Stimulated activated CD4-positive, alpha-beta T cell treated with anti-CD3 and anti-CD28 coated beads, TNF-alpha, amount 100 ng/mL, for 24 hours (primary cell): ENCODE data around the gene MYOZ3.

Source experiments
- DNase-seq, 3 experiments: peaks; one replicate each; pipeline ENCODE4 v3.0.0-alpha.2; 2020; ENCODE audit warnings: low read depth in 3 of 3

The MYOZ3 gene, protein sequence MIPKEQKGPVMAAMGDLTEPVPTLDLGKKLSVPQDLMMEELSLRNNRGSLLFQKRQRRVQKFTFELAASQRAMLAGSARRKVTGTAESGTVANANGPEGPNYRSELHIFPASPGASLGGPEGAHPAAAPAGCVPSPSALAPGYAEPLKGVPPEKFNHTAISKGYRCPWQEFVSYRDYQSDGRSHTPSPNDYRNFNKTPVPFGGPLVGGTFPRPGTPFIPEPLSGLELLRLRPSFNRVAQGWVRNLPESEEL

DNA sequence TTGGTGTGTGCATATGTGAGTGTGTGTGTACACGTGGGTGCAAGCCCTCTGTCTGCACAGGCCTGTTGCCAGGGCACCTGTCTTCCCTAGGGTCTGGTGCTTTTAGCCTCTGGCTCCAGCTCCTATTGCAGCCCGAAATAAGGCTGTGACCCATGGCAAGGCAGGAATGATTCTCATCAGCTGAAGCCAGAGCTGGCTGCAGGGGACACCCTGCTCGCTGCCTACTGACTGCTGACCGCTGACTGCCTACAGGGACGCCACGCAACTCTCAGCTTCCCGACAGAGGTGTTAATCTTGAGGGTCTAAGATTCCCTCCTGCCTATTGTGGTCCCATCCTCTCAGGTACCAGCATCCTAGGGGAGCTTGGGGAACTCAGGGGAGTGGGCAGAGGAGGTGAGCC lies at the start of gene MYOZ3:
TSS of gene MYOZ3 (plus strand) at position 166 of the 400 bp plus-strand sequence. CDS start 1,691 bp downstream, outside the sequence.
- no peak for DNase-seq

DNA sequence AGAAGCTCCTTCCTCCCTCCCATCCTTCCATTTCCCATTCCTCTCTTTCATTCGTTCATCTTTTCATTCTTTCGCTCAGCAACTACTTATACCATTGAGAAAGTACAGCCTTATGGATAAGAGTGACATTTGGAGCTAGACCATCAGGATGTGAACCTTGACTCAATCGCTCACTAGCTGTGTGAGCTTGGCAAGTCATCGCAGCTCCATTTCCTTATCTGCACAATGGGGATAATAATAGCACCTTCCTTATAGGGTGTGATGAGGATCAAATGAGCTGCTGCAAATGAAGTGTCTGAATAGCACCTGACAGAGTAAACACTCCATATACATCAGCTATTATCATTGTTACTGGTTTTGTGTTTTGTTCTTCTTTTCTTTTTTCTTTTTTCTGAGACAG lies 48.6 kb upstream of the MYOZ3 start:
- DNase-seq, result no peak

DNA sequence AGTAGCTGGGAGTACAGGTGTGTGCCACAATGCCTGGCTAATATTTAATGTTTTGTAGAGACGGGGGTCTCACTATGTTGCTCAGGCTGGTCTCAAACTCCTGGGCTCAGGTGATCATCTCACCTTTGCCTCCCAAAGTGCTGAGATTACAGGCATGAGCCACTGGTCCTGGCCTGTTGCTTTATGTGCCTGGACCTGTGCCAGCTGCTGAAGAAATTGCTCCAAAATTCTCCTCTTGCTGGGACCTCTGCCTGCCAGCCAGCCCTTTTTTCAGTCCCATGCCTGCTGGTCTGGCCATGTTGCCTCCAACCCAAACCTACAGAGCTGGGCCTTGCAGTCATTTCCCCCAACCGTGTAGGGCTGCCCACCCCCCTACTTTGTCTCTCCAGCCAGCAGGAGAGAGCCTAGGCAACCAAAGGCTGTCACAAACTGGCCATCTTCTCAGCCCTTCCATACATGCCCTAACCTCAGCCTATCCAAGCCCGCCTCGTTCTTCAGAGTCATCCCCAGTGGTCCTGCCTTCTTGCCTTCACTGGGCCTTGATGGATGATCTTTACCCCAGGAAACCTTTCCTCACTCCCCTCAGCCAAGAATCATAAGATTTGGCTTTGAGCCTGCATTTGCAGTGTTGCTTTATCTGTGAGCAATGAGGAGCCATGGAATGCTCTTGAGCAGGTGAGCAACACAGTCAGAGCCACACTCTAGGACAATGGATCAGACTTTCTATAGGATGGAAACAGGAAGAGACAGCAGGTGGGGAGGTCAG lies 48.0 kb upstream of the MYOZ3 start:
- no peak for DNase-seq

DNA sequence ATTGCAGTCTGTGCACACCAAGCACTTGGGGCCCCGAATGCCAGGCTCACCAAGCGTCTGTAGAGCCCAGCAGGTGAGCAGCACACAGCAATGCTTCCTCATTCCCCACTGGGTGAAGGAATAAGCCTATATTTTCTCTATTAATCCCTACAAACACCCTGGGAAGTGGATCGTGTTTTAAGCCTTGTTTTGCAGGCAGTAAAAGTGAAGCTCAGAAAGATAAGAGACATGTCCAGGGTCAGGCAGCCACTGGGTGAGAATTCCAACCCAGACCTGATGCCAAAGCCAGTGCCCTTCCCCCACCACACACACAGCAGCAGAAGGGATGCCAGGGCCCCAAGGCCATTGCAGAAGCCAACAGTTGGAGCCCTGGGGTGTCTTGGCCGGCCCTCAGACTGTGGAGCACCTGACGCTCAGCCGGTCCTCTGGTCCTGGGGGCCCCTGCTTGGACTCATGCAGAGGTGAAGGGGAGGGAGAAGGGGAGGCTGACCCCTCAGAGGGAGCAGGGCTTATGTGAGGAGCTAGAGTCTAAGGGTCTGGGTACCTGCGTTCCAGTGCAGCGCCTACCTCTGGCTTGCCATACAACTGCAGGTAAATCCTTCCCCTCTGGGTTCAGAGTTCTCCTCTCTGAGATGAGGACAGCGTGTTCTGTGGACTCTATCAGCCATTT lies 46.9 kb upstream of the MYOZ3 start:
- no peak for DNase-seq

DNA sequence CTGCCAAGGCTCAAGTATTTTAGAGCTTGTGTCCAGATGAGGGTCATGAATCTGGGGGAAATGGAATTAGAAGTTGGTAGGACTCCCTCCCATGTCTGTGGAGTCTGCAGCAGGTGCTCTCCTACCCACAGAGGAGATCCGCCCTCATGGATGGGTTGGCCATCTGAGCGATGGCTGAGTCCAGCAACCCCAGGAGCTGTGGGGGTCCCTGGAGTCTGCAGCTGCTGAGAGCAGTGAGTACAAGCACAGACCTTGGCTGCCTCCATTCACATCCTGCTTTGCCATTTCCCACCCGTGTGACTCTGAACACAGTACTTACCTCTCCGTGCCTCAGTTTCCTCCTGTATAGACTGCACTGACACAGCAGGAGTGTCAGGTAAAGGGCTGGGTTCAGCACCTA lies 46.4 kb upstream of the MYOZ3 start:
- no peak for DNase-seq

DNA sequence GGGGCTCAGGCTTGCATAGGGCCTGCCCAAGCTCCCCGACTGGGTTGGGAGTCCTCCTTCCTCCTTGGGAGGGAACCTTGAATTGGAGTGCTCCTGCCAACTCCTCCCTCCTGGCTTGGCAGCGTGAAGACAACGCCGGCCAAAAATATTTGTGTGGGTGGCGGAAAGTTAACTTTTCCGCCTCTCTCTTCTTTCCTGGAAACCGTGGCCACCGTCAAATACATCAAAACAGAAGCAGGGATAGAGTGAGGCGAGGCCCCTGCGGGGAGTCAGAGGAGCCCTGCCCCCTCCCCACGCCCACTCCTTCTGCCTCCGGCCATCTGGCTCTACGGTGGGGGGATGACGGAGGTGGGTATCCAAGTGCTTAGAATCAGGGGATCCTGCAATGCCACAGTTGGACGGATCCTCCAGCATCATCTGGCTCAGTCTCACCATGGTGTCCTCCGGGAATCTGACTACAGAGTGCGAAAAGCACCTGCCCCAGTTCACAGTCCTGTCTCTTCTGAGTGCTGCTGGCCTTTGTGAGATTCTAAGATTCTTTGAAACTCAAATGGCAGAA lies 45.8 kb upstream of the MYOZ3 start:
- no peak for DNase-seq

DNA sequence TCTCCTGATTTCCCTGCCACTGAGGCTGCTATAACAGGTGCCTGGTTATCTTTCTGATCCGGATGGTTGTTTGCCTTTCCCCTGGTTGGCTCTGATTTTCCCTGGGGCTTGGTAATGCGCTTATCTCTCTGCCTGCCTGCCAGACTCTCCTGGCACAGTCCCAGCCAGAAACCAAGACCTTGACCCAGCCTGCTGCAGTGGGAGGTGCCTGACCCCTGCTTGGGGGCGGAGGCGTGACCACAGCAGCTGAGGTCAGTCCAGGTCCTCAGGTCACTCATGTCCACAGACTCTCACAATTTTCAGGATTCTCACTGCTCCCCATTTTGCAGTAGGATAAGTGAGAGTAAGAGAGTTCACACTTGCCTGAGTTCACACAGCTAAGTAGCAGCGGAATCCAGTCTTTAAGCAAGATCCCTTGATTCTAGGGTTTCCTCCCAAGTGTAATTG lies 45.0 kb upstream of the MYOZ3 start:
- DNase-seq, result no peak

DNA sequence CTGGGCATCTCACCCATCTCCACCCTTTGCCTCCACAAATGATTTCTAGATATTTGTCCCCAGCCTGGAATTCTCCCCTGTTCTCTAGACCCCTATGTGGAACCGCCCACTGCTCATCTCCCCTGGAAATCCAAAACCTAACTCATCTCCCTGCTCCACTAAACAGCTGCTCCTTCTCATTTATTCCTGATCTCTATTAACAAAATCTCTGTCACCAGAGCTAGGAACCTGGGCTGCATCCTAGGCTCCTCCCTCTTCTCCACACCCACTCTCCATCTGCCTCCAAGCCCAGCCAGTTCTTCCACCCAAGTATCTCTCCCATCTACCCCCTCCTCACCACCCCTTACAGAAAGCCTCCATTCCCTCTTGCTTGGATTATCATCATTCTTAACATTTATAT lies 44.5 kb upstream of the MYOZ3 start:
- DNase-seq, result no peak

DNA sequence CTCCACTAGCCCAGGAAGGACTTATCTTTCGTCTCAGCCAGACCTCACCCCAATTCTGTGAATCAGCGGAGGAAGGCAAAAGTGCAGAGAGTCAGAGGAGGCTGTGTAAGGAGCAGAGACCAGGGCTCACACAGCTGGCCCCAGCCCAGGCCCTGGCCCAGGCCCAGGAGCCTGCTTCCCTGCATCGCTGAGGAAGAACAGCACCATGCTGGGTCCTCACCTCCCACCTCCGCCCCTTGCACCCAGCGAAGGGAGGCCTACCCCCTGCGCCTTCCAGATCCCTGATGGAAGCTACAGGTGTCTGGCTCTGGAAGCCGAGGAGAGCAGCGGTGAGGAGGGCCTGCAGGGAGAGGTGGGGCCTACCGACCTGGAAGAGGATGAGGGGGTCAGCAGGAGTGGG lies 42.9 kb upstream of the MYOZ3 start:
- no peak for DNase-seq

DNA sequence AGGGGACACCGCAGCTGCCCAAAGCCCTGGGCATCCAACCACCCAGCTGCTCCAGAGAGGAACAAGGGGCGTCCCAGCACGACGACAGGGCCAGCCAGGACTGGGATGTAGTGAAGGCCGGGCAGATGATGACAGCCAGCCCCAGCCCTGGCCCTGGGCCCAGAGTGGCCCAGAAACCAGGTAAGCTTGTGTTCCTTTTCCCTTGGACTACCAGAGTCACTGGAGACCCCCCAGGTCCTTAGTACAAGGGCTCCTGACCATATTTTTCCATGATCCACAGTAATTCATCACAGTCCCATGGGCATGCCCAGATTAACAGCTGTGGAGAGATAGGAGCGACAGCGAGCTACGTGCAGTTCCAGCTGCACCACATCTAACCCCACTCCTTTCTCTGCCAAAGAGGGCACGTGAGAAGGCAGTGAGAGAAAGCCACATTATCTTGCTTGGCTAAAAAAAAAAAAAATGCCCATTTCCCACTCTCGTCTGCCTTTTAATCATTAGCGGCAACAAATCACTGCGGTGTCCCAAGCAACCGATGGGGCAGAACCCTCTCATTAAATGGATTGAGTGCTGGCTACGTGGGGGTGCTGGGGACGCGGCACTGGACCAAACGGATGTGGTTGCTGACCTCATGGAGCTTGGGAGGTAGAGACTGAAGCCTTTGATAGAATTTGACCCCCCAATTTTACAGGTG lies 42.3 kb upstream of the MYOZ3 start:
- DNase-seq, result no peak

DNA sequence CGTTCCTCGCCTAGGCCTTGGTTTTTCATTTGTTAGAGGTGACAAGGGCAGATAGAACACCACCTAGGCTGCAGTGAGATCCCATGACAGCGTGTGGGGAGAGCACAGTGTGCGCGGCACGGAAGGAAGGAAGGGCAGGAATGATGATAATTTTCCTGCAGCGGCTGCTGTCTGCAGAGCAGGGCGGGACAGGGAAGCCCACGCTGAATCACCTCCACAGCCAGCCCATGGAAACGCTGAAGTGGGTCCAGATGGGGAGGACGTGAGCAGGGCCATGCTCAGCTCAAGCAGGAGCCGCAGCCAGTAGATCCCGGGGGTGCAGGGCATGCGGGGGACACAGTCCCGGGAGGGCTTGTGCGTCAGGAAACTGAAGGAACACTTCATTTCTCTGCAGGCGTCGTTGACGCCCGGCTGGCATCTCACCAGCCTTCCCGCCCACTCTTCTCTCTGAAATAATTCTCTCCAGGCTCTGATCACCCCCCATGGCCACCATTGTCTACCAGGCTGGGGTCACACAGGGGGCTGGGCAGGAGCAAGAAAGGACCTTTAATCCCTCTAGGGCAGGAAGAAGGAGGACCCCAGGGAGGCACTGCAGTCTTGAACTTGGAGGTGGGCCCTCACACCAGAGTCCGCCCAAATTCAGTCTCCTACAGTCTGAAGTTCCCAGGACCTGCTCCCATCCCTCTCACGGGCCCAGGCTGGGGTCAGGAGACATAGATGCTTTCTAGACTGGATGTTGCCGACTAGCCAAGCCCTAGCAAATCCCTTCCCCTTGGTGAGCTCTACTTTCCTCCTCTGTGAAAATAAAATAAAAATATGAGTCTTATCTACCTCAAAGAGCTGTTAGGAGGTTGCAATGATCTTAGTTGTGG lies 41.5 kb upstream of the MYOZ3 start:
- no peak for DNase-seq

DNA sequence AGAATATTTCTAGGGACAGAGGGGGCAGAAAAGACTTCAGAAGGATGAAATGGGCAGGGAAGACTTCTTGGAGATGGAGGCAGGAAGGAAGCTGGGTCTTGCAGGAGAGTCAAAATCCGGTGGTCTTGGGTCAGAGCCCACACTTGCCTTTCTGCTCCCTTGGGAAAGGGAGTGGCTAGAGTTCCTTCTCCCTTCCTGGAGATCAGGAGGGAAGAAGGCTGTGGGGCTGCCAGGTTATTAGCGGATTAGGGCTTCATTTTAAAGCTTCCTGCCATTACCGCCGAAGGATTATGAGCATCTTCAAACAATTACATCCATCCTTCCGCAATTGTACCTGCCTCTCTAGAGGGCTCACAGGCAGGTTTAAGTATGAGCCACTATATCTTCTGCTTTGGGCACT lies 39.8 kb upstream of the MYOZ3 start:
- no peak for DNase-seq

DNA sequence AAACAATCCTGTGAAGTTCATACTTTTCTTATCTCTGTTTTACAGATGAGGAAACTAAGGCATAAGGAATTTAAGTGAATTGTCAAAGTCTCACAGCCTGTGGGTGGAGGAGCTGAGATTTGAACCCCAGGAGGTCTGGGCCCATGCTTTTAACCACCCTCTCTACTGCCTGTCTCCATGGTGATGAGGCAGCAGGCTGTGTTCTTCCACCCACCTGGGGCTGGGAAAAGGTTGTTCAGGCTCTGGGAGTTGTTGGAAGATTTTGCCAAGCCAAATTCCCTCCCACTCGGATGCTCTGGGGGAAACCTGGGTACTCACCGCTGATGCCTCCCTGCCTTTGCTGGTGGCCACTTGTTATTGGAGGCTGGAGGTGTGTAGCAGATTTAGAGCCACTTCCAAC lies 38.9 kb upstream of the MYOZ3 start:
- DNase-seq, result no peak

DNA sequence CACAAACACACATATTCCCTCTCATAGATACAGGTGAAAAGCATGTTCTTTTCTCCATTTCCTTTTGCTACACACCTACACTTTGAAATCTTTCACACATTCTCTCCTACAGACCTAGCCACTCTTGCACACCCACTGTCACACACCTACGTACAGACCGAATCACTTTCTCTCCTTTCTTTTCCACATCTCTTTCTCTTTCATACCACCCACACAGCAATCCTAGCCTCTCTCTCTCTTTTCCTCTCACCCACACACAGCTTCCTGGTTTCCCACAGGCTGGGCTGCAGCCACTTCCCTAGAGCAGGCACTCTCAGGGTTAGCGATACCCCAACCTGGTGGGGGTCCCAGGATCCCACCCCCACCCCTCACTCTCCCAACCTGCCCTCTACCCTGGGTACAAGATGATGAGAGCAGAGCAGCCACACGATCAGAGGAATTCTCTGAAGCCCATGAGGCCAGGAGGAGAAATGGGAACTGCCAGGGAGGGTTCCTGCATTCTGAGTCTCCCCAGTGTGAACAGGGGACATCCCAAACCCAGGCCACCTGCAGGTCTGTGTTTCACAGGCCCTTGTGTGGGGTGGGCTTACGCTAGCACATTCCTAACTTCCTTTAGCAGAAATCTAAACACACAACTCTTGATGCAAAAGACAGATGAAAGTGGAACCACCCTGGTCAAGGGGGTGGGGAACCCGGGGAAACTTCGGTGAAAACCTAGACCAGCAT lies 37.7 kb upstream of the MYOZ3 start:
- DNase-seq, result no peak

DNA sequence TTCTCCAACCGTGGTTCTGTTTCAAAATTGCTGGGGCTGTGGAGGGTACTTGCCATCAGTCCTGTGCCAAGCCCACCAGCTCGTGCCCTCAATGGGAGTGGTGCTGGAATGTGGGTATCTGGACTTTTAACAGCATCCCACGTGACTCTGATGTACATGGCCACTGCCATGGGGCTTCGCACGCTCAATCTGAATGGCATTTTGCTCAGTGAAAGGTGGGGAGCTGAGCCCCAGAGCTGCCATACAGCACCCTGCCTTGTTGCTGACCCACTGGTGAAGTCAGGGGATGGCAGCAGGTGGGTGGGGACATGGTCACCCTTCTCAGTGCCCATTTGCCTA lies 37.2 kb upstream of the MYOZ3 start:
- DNase-seq, result no peak

DNA sequence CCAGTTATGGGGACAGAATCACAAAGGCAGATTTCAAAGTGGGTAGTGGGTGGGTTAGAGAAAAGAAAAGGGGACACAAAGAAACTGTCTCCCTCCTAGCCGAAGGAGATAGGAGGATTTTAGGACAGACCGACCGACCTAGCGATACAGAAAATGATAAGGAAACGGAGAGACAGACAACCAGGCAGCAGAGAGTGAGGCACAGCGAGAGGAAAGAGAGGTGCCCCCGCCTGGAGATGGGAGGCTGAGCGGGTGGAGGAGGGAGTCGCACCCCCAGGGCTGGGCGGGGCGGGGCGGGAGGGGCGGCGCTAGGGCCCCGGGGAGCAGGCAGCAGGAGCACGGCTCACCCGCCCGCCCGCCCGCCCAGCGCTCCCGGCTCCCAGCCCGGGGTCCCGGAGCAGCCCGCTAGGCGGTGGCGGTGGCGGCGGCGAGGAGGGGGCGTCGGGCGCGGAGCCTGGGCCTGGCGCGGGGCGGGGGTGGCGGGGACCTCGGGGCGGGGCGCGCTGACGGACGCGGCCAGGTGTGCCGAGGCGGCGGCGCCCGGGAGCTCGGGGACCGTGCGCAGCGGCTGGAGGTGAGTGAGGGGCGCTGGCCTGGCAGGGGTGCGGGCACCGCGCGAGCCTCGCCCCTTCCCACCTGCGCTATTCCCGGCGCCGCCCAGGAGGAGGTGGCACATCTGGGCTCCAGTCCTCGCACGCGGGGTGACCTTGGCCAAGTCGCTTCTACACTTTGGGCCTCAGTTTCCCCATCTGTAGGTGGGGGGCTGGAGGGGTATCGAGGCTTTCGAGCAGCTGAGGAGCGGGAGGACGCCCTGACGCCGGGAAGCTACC lies 36.5 kb upstream of the MYOZ3 start:
- peak in 1 of 3 experiments; percentile 21 for DNase-seq

DNA sequence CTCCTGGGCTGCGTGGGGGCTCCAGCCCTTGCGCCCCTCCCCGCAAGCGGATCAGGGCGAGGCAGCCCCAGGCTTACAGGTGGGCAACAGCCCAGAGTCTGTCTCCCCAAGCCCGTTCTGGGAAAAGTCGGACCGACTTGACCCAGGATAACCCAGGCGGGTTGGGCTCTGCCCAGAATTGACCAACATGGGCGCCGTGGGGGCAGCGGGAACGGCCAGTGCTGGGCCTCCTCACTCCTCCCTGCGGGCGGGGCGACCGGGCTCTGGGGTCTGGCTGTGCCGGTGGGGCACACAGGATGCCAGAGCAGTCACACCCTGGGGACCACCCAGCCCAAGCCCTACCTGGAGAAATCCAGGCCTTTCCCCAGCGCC lies 35.9 kb upstream of the MYOZ3 start:
- DNase-seq, result no peak

DNA sequence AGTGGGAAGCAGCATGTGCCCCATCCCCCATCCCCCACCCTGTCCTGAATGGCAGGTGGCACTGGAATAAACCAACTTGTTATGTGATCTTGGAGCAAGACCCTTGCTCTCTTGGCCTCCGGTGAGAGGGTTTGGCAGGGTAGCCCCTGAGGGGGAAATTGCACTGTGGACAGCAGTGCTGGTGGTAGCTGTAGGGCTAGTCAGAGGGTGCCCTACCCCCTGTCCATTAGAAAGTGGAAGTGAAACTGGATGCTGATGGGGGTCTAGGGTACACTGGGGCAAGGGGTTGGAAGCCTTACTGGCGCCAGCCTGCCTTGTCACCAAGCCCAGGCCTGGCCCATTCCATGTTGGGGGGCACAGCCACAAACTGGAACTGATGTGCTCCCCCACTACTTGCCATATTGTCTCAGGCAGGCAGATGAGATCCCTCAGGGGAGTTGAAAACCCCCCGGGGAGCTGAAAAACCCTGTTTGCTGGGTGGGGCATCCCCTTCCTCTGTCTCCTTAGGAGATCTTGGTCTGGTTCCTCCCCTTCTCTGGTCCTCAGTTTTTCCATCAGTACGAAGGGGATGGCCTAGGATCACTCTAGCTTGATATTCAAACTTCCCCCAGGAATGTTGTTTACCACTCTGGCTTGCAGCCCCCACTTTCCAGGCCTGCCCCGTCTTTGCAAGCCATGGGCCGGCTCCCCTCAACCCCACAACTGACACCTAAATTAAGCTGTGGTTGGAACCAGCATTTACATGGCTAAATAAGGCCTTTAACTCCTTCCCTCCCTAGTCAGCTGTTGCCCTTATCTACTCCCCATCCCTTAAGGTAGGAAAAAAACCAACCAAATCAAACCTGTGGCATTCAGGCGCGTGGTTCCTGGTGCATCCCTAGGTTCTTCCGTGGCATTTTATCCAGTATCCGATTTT lies 35.0 kb upstream of the MYOZ3 start:
- no peak for DNase-seq
